Stimulated activated CD4-positive, alpha-beta T cell treated with anti-CD3 and anti-CD28 coated beads, Interleukin-4, amount 100 ng/mL, for 4 hours (primary cell): ENCODE data around the gene ZCCHC7.
"Not testable (repeated sequence)": the region's sequence is repeated elsewhere in the genome, so short reads cannot be mapped to it uniquely, and the experiment has no call there.

Experiments used
- DNase-seq, 2 experiments: peaks; one replicate each; pipeline ENCODE4 v3.0.0-alpha.2; 2020

The ZCCHC7 gene

GRCh38 chr9:37259951-37260350 lies 139.6 kb downstream of the ZCCHC7 start:
- DNase-seq = no peak

GRCh38 chr9:37262410-37262809 lies 142.0 kb downstream of the ZCCHC7 start:
- DNase-seq = no peak

GRCh38 chr9:37264539-37264938 lies 144.2 kb downstream of the ZCCHC7 start:
- DNase-seq = no peak

GRCh38 chr9:37266630-37267029 lies 146.3 kb downstream of the ZCCHC7 start:
- no peak for DNase-seq

GRCh38 chr9:37269221-37269620 lies 148.8 kb downstream of the ZCCHC7 start:
- DNase-seq = no peak

GRCh38 chr9:37271679-37272078 lies 151.3 kb downstream of the ZCCHC7 start:
- no peak for DNase-seq

GRCh38 chr9:37273595-37273994 lies 153.2 kb downstream of the ZCCHC7 start:
- DNase-seq = no peak

- no peak for DNase-seq
Observed at GRCh38 chr9:37281541-37281940, 161.2 kb downstream of the ZCCHC7 start.

GRCh38 chr9:37283730-37284325 lies 163.5 kb downstream of the ZCCHC7 start:
- DNase-seq = no peak

GRCh38 chr9:37284636-37285035 lies 164.3 kb downstream of the ZCCHC7 start:
- DNase-seq = no peak

- DNase-seq = no peak
Observed at GRCh38 chr9:37286530-37287175, 166.3 kb downstream of the ZCCHC7 start.

- DNase-seq = no peak
Observed at GRCh38 chr9:37287317-37287716, 166.9 kb downstream of the ZCCHC7 start.

GRCh38 chr9:37289631-37290030 lies 169.3 kb downstream of the ZCCHC7 start:
- no peak for DNase-seq

- DNase-seq = no peak
Observed at GRCh38 chr9:37290366-37290939, 170.1 kb downstream of the ZCCHC7 start.

- no peak for DNase-seq
Observed at GRCh38 chr9:37290940-37291485, 170.6 kb downstream of the ZCCHC7 start.

- not testable (repeated sequence) for DNase-seq
Observed at GRCh38 chr9:37291612-37292238, 171.4 kb downstream of the ZCCHC7 start.

- no peak for DNase-seq
Observed at GRCh38 chr9:37292896-37293295, 172.5 kb downstream of the ZCCHC7 start.

GRCh38 chr9:37293664-37294524 lies 173.5 kb downstream of the ZCCHC7 start:
- no peak for DNase-seq

GRCh38 chr9:37295178-37295577 lies 174.8 kb downstream of the ZCCHC7 start:
- no peak for DNase-seq

- no peak for DNase-seq
Observed at GRCh38 chr9:37295796-37296195, 175.4 kb downstream of the ZCCHC7 start.

- no peak for DNase-seq
Observed at GRCh38 chr9:37297592-37297991, 177.2 kb downstream of the ZCCHC7 start.

- DNase-seq = no peak
Observed at GRCh38 chr9:37300620-37301019, 180.2 kb downstream of the ZCCHC7 start.
